H9 (cell line): ENCODE measurements around the gene STX1A. TPM values are rescaled to one million over a fixed set of nuclear protein-coding genes. Genes with fewer than 3 reads are reported as not detected.

Source experiments
- DNase-seq: peaks from one replicate; pipeline ENCODE4 v3.0.0-alpha.2; 2017
- H2AFZ ChIP-seq: one replicate; pipeline ENCODE4 v1.6.1; 2013; ENCODE audit warnings: mild to moderate bottlenecking, low read length, control low read depth, moderate library complexity
- H2AK5ac ChIP-seq: 2 replicates; pipeline ENCODE4 v1.6.1; 2013; ENCODE audit warnings: low read length, control low read depth, mixed read lengths; ENCODE audit not compliant: insufficient read length
- H2BK120ac ChIP-seq: one replicate; pipeline ENCODE4 v1.6.1; 2013; ENCODE audit warnings: low read depth, mild to moderate bottlenecking, low read length, control low read depth, inconsistent platforms; ENCODE audit not compliant: poor library complexity, severe bottlenecking
- H2BK12ac ChIP-seq: 2 replicates; pipeline ENCODE4 v1.6.1; 2013; ENCODE audit warnings: low read length, control low read depth, mixed read lengths, low read depth; ENCODE audit not compliant: insufficient read length
- H2BK15ac ChIP-seq: 2 replicates; pipeline ENCODE4 v1.6.1; 2013; ENCODE audit warnings: low read depth, low read length, control low read depth
- H2BK20ac ChIP-seq: one replicate; pipeline ENCODE4 v1.6.1; 2013; ENCODE audit warnings: low read depth, mild to moderate bottlenecking, low read length, control low read depth, inconsistent platforms; ENCODE audit not compliant: poor library complexity, severe bottlenecking
- H2BK5ac ChIP-seq: 2 replicates; pipeline ENCODE4 v1.6.1; 2013; ENCODE audit warnings: low read length, control low read depth, mixed read lengths; ENCODE audit not compliant: insufficient read length
- H3K14ac ChIP-seq: 2 replicates; pipeline ENCODE4 v1.6.1; 2013; ENCODE audit warnings: low read length, control low read depth; ENCODE audit not compliant: insufficient read depth
- H3K18ac ChIP-seq: 2 replicates; pipeline ENCODE4 v1.6.1; 2013; ENCODE audit warnings: low read depth, mild to moderate bottlenecking, mixed read lengths, low read length, control low read depth; ENCODE audit not compliant: insufficient read length
- H3K23ac ChIP-seq: 2 replicates; pipeline ENCODE4 v1.6.1; 2013; ENCODE audit warnings: low read length, control low read depth, mixed read lengths, low read depth; ENCODE audit not compliant: insufficient read length
- H3K23me2 ChIP-seq: 2 replicates; pipeline ENCODE4 v1.6.1; 2013; ENCODE audit warnings: low read depth, mild to moderate bottlenecking, mixed read lengths, low read length, control low read depth; ENCODE audit not compliant: insufficient read length, poor library complexity, severe bottlenecking
- H3K27ac ChIP-seq: 2 replicates; pipeline ENCODE4 v1.5.1; 2013; ENCODE audit warnings: low read length, control low read depth, mixed read lengths, low read depth; ENCODE audit not compliant: insufficient read length
- H3K27me3 ChIP-seq: 2 replicates; pipeline ENCODE4 v1.6.1; 2013; ENCODE audit warnings: low read length, control low read depth, inconsistent platforms; ENCODE audit not compliant: insufficient read depth
- H3K4ac ChIP-seq: 2 replicates; pipeline ENCODE4 v1.6.1; 2013; ENCODE audit warnings: low read depth, mild to moderate bottlenecking, control low read depth, inconsistent platforms, low read length, moderate library complexity
- H3K4me1 ChIP-seq: 2 replicates; pipeline ENCODE4 v1.6.1; 2013; ENCODE audit warnings: low read length, control low read depth, inconsistent platforms; ENCODE audit not compliant: insufficient read depth
- H3K4me2 ChIP-seq: 2 replicates; pipeline ENCODE4 v1.6.1; 2013; ENCODE audit warnings: low read length, control low read depth, mixed read lengths; ENCODE audit not compliant: insufficient read length, insufficient read depth
- H3K56ac ChIP-seq: 2 replicates; pipeline ENCODE4 v1.6.1; 2013; ENCODE audit warnings: low read depth, mild to moderate bottlenecking, mixed read lengths, low read length, control low read depth; ENCODE audit not compliant: insufficient read length
- H3K79me1 ChIP-seq: 2 replicates; pipeline ENCODE4 v1.6.1; 2013; ENCODE audit warnings: low read depth, mild to moderate bottlenecking, moderate library complexity, low read length, control low read depth, inconsistent platforms; ENCODE audit not compliant: insufficient read depth, poor library complexity, severe bottlenecking
- H3K79me2 ChIP-seq: 2 replicates; pipeline ENCODE4 v1.6.1; 2013; ENCODE audit warnings: low read length, control low read depth, inconsistent platforms; ENCODE audit not compliant: insufficient read depth
- H3K9ac ChIP-seq: 2 replicates; pipeline ENCODE4 v1.6.1; 2013; ENCODE audit warnings: low read length, control low read depth, mixed read lengths; ENCODE audit not compliant: insufficient read length; ENCODE audit errors: extremely low read depth
- H3K9me3 ChIP-seq: one replicate; pipeline ENCODE4 v1.6.1; 2013; ENCODE audit warnings: low read depth, low read length, inconsistent platforms; ENCODE audit not compliant: control insufficient read depth
- H3T11ph ChIP-seq: one replicate; pipeline ENCODE4 v1.6.1; 2013; ENCODE audit warnings: mild to moderate bottlenecking, low read length, control low read depth, inconsistent platforms
- H4K20me1 ChIP-seq: one replicate; pipeline ENCODE4 v1.6.1; 2013; ENCODE audit not compliant: control insufficient read depth, insufficient read length, insufficient read depth
- H4K5ac ChIP-seq: 2 replicates; pipeline ENCODE4 v1.6.1; 2013; ENCODE audit warnings: low read depth, mild to moderate bottlenecking, mixed read lengths, low read length, control low read depth; ENCODE audit not compliant: insufficient read length
- H4K8ac ChIP-seq: replicated peaks from 2 replicates; pipeline ENCODE4 v1.6.1; 2013; ENCODE audit warnings: low read length, control low read depth, mixed read lengths, low read depth; ENCODE audit not compliant: insufficient read length
- H4K91ac ChIP-seq: 2 replicates; pipeline ENCODE4 v1.6.1; 2013; ENCODE audit warnings: low read depth, mild to moderate bottlenecking, moderate library complexity, mixed read lengths, low read length, control low read depth; ENCODE audit not compliant: insufficient read length
- H3K27ac Mint-ChIP-seq, 3 experiments: 2 replicates in 2 of 3; 3 replicates in 1 of 3; pipeline ENCODE4 v1.8.0; 2020 to 2021; ENCODE audit warnings: mixed read lengths in 3 of 3, mild to moderate bottlenecking in 1 of 3, moderate library complexity in 1 of 3
- H3K27me3 Mint-ChIP-seq: 2 replicates; pipeline ENCODE4 v1.8.0; 2021; ENCODE audit warnings: low read depth, mild to moderate bottlenecking, moderate library complexity, mixed read lengths
- H3K36me3 Mint-ChIP-seq, 3 experiments: 2 replicates in 2 of 3; 3 replicates in 1 of 3; pipeline ENCODE4 v1.8.0; 2020 to 2021; ENCODE audit warnings: low read depth in 3 of 3, mixed read lengths in 3 of 3; ENCODE audit not compliant: insufficient read depth in 1 of 3
- H3K4me1 Mint-ChIP-seq, 2 experiments: 2 replicates each; pipeline ENCODE4 v1.8.0; 2020; ENCODE audit warnings: mixed read lengths in 2 of 2
- H3K4me3 Mint-ChIP-seq, 2 experiments: 2 replicates in 1 of 2; 3 replicates in 1 of 2; pipeline ENCODE4 v1.8.0; 2020 to 2021; ENCODE audit warnings: mild to moderate bottlenecking in 2 of 2, mixed read lengths in 2 of 2, moderate library complexity in 1 of 2
- H3K9me3 Mint-ChIP-seq, 2 experiments: 2 replicates in 1 of 2; 3 replicates in 1 of 2; pipeline ENCODE4 v1.8.0; 2020; ENCODE audit warnings: mild to moderate bottlenecking in 2 of 2, mixed read lengths in 2 of 2, moderate library complexity in 1 of 2
- CTCF ChIP-seq: fragments of 200-600 bp; sonication (generic); conservative IDR thresholded peaks from 3 replicates; pipeline ENCODE4 v1.8.0; 2021; ENCODE audit warnings: antibody characterized with exemption, mild to moderate bottlenecking
- WGBS: extraction: QIAGEN DNeasy Blood & Tissue Kit; methylation state at CpG from one replicate; pipeline ENCODE4 v1.1.7; 2013; ENCODE audit warnings: missing lambda C conversion rate, low lambda C conversion rate, mixed read lengths; ENCODE audit not compliant: insufficient read length; ENCODE audit errors: extremely low coverage; 5-methylcytosine and 5-hydroxymethylcytosine counted together
- total RNA-seq: library from RNA; stranded (reverse); gene quantifications from 2 replicates; pipeline ENCODE4 v1.2.1, GENCODE V29; 2021

The STX1A gene
- total RNA-seq, 1 experiment from 2014 or later: 10.1 TPM

DNA sequence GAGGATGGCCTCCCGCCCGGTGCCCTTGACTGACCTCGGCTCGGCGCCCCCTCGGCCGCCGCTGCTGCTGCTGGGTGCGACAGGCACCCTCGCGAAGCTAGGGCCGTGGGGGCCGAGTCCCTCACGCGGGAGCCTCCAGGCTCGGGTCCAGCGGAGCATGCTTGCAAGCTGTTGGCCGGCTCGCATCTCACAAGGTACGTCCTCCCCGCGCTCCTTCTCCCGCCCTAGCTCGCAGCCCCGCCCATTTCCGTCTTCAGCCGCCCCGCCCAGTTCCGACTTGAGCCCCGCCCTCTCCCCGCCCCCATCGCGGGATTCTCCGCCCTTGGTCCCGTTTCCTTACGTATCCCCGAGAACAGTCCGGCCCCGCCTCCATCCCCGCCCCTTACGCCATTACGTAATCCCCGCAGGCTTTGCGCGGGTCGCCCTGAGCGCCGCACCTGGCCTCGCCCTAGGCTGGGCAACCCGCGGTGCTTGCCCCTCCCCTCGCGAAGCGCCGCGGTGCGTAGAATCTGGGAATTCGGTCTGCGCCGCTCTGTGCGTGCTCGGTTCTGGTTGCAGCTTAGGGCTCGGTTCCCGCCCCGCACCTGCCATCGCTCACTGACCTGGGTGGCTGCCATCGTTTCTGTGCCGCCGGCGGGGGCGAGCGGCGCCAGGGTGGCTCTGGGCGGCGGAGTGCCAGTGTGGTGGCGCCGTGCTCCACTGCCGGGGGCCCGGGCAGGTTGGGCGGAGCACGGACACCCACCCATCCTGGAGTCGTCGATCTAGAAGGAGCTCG lies 19.3 kb upstream of the STX1A start, which contains the start of gene ABHD11:
TSS of gene ABHD11 (minus strand) at position 191 of the 775 bp plus-strand sequence. CDS start at position 159, 32 bp downstream.
- peak within 1 kb of the TSS; percentile 97 for H4K91ac ChIP-seq

More for the DNA sequence above, 19.3 kb upstream of the STX1A start, which contains the start of gene ABHD11:
- Histone ChIP-seq H3K4me1 (peaks cover 8% of the 10 kb centered on the region; the same call in 1 of the 2 replicates), H4K8ac (no peak within 1 kb of the TSS), H2BK12ac (peak within 1 kb of the TSS; percentile 53), H3K27ac (no peak within 1 kb of the TSS), H3K79me1 (no peaks in the 10 kb centered on the region), H3K9ac (peak within 1 kb of the TSS; percentile 76), H3K23ac (no peak within 1 kb of the TSS), H4K20me1 (no peaks in the 10 kb centered on the region), H3K18ac (peak within 1 kb of the TSS; percentile 98), H2BK15ac (no peak within 1 kb of the TSS), H2AK5ac (peak within 1 kb of the TSS; percentile 44), H3K23me2 (peaks cover 10% of the 10 kb centered on the region), H3K56ac (no peak within 1 kb of the TSS), H2BK120ac (no peak within 1 kb of the TSS), H2BK20ac (no peak within 1 kb of the TSS), H2BK5ac (no peak within 1 kb of the TSS), H3K79me2 (no peaks in the 10 kb centered on the region), H3K4me2 (peak within 1 kb of the TSS; percentile 56), H2AFZ (no peak within 1 kb of the TSS), H3T11ph (no peak within 1 kb of the TSS), H3K4ac (peak within 1 kb of the TSS; percentile 61; the same call in 1 of the 2 replicates), H4K5ac (peak within 1 kb of the TSS; percentile 24), H3K9me3 (no peaks in the 10 kb centered on the region), H3K14ac (peak within 1 kb of the TSS; percentile 97), H3K27me3 (no peaks in the 10 kb centered on the region; the same call in 1 of the 2 replicates)
- H3K27ac Mint-ChIP-seq: peak within 1 kb of the TSS; percentile 96 to 99 (median 99)
- peaks cover 33 to 48% of the 10 kb centered on the region in 2 experiments for H3K4me1 Mint-ChIP-seq
- peaks cover 0 to 2% of the 10 kb centered on the region in 2 experiments; a peak in 1 of 5 replicates for H3K9me3 Mint-ChIP-seq
- WGBS: no CpG with 5 or more reads among the region's 84 CpGs
- peaks cover 6 to 23% (median 20%) of the 10 kb centered on the region in 3 experiments for H3K36me3 Mint-ChIP-seq
- DNase-seq: peak; percentile 98
- no peak for TF ChIP-seq CTCF
- peaks cover 15% of the 10 kb centered on the region for H3K27me3 Mint-ChIP-seq
- H3K4me3 Mint-ChIP-seq: peak within 1 kb of the TSS; percentile 93 to 96
